Heart left ventricle (tissue), 13 donors: ENCODE measurements around the gene PNPLA1.

Source experiments
- CTCF ChIP-seq, 12 donors: fragments of 200-600 bp; sonication (generic) in 4 of 12; IDR thresholded peaks; one replicate each; pipeline versions ENCODE4 v1.5.0 to v1.8.0; 2018 to 2022; ENCODE audit warnings: antibody characterized with exemption in 12 of 12, mild to moderate bottlenecking in 5 of 12
- POLR2A ChIP-seq, 2 donors: fragments of 450-650 bp; IDR thresholded peaks; one replicate each; pipeline ENCODE4 v1.6.1; 2017; ENCODE audit warnings: antibody characterized with exemption in 2 of 2, mild to moderate bottlenecking in 2 of 2, moderate library complexity in 2 of 2
- donor health status: ischemic (EF 13 %, LVEDD 7.1; RV severe dilation, severe dysfunction).
- donor health status: DM: no; HTN: yes; CAD: no.
- donor health status: DM: no; HTN: no; CAD: no.
- donor health status: ischemic (EF 25% LVEDD 6.9; RV normal size, moderate dysfunction).
- donor health status: ischemic (EF 25% LVEDD 5.7; RV mildly dilated, moderate dysfunction).
- donor health status: ischemic (EF 35%, LVEDD 5.7; RV mildly dilated, moderate dysfunction).
- donor health status: nonischemic (EF 11% LVEDD 7.7; RV severe dilation, severe dysfunction).
- donor health status: DM: yes; HTN: yes; CAD: no.
- donor health status: PGD.
- donor health status: ischemic (EF 29% LVEDD 5.4; RV normal size, mild dysfunction).
- donor health status: nonischemic (EF 23%, LVEDD 6.1; RV moderate dilation, normal function).

- TF ChIP-seq CTCF (IDR thresholded peaks at IDR 0.05): no peak
- no peak for TF ChIP-seq POLR2A (IDR thresholded peaks at IDR 0.05)
These were observed 53.2 kb downstream of the PNPLA1 start for GRCh38 chr6:36323062-36323461.
